HG02588 (cell line): ENCODE measurements around the gene FAIM2.

Source experiments
- ATAC-seq: cut with Tn5 transposase; IDR thresholded peaks from one replicate; pipeline ENCODE4 v1.9.1; 2021; ENCODE audit warnings: mild to moderate bottlenecking, moderate library complexity; ENCODE audit not compliant: unreplicated experiment

FAIM2 gene

GRCh38 chr12:49941556-49942511 is 38.1 kb upstream of the FAIM2 start:
- no peak for ATAC-seq

GRCh38 chr12:49939707-49940106 is 36.0 kb upstream of the FAIM2 start:
- ATAC-seq, result no peak

- ATAC-seq, result no peak
Observed at GRCh38 chr12:49939307-49939706, 35.6 kb upstream of the FAIM2 start.

GRCh38 chr12:49937639-49938300 is 34.1 kb upstream of the FAIM2 start:
- ATAC-seq, result no peak

GRCh38 chr12:49936925-49937324 is 33.2 kb upstream of the FAIM2 start:
- no peak for ATAC-seq

- no peak for ATAC-seq
Observed at GRCh38 chr12:49934505-49934904, 30.8 kb upstream of the FAIM2 start.

GRCh38 chr12:49933796-49934195 is 30.1 kb upstream of the FAIM2 start:
- no peak for ATAC-seq

GRCh38 chr12:49932533-49933130 is 28.9 kb upstream of the FAIM2 start:
- no peak for ATAC-seq

GRCh38 chr12:49932023-49932422 is 28.3 kb upstream of the FAIM2 start:
- no peak for ATAC-seq

GRCh38 chr12:49930515-49931288 is 27.0 kb upstream of the FAIM2 start:
- no peak for ATAC-seq

- no peak for ATAC-seq
Observed at GRCh38 chr12:49929581-49929980, 25.9 kb upstream of the FAIM2 start.

GRCh38 chr12:49928471-49928870 is 24.8 kb upstream of the FAIM2 start:
- no peak for ATAC-seq

- no peak for ATAC-seq
Observed at GRCh38 chr12:49925433-49926204, 21.9 kb upstream of the FAIM2 start.

GRCh38 chr12:49924628-49925246 is 21.0 kb upstream of the FAIM2 start:
- no peak for ATAC-seq

GRCh38 chr12:49923880-49924556 is 20.3 kb upstream of the FAIM2 start:
- no peak for ATAC-seq

GRCh38 chr12:49923035-49923644 is 19.4 kb upstream of the FAIM2 start:
- ATAC-seq, result no peak

GRCh38 chr12:49922349-49923034 is 18.8 kb upstream of the FAIM2 start:
- ATAC-seq, result no peak

- no peak for ATAC-seq
Observed at GRCh38 chr12:49921936-49922335, 18.2 kb upstream of the FAIM2 start.
